ENCODE measurements around the gene ALK.

ALK gene

GRCh38 chr2:29253026-29253425 is 668.4 kb downstream of the ALK start:
- H3K4me3 ChIP-seq (ENCODE audit: low read depth, low read length): no peak overlapping the region
- TF ChIP-seq CTCF (IDR thresholded peaks at IDR 0.05; ENCODE audit: borderline replicate concordance, insufficient read depth, low read depth, low read length): no peak

- no peak overlapping the region for H3K4me3 ChIP-seq (ENCODE audit: low read depth, low read length)
- TF ChIP-seq CTCF (IDR thresholded peaks at IDR 0.05; ENCODE audit: borderline replicate concordance, insufficient read depth, low read depth, low read length): no peak
These were observed 670.0 kb downstream of the ALK start for GRCh38 chr2:29251406-29251805.

- no peak overlapping the region for H3K4me3 ChIP-seq (ENCODE audit: low read depth, low read length)
- no peak for TF ChIP-seq CTCF (IDR thresholded peaks at IDR 0.05; ENCODE audit: borderline replicate concordance, insufficient read depth, low read depth, low read length)
These were observed 670.4 kb downstream of the ALK start for GRCh38 chr2:29250977-29251376.

- no peak for TF ChIP-seq CTCF (IDR thresholded peaks at IDR 0.05; ENCODE audit: borderline replicate concordance, insufficient read depth, low read depth, low read length)
- no peak overlapping the region for H3K4me3 ChIP-seq (ENCODE audit: low read depth, low read length)
These were observed 671.6 kb downstream of the ALK start for GRCh38 chr2:29249666-29250253.

GRCh38 chr2:29247336-29247914 is 674.0 kb downstream of the ALK start:
- no peak overlapping the region for H3K4me3 ChIP-seq (ENCODE audit: low read depth, low read length)
- no peak for TF ChIP-seq CTCF (IDR thresholded peaks at IDR 0.05; ENCODE audit: borderline replicate concordance, insufficient read depth, low read depth, low read length)

GRCh38 chr2:29246383-29247300 is 674.7 kb downstream of the ALK start:
- no peak for TF ChIP-seq CTCF (IDR thresholded peaks at IDR 0.05; ENCODE audit: borderline replicate concordance, insufficient read depth, low read depth, low read length)
- H3K4me3 ChIP-seq (ENCODE audit: low read depth, low read length): no peak overlapping the region
